Transverse colon (tissue), 4 donors: Measurements from ENCODE around the gene CIC. TPM values are rescaled to one million over a fixed set of nuclear protein-coding genes. Genes with fewer than 3 reads are reported as not detected.
"Not testable (repeated sequence)": the region's sequence is repeated elsewhere in the genome, so short reads cannot be mapped to it uniquely, and the experiment has no call there.

Experiments
- DNase-seq: peaks from one replicate; pipeline ENCODE4 v3.0.0-alpha.2; 2019
- H3K27ac ChIP-seq, 4 donors: fragments of 200-600 bp; sonication (generic); 2 replicates each; pipeline ENCODE4 v1.5.1; 2016 to 2018; ENCODE audit warnings: inconsistent platforms in 4 of 4
- H3K27me3 ChIP-seq: fragments of 200-600 bp; sonication (generic); 2 replicates; pipeline ENCODE4 v1.5.1; 2017; ENCODE audit warnings: inconsistent platforms
- H3K36me3 ChIP-seq, 4 donors: fragments of 200-600 bp; sonication (generic); 2 replicates each; pipeline ENCODE4 v1.5.1; 2017 to 2019; ENCODE audit warnings: inconsistent platforms in 4 of 4
- H3K4me1 ChIP-seq, 4 donors: fragments of 200-600 bp; sonication (generic); 2 replicates each; pipeline ENCODE4 v1.5.1; 2017 to 2020; ENCODE audit warnings: inconsistent platforms in 4 of 4
- H3K4me3 ChIP-seq, 4 donors: fragments of 200-600 bp; sonication (generic); 1 replicate in 1 of 4; 2 replicates in 3 of 4; pipeline versions ENCODE4 v1.5.1 to v1.6.1; 2017 to 2019; ENCODE audit warnings: inconsistent platforms in 4 of 4
- H3K9me3 ChIP-seq, 2 donors: fragments of 200-600 bp; sonication (generic); 2 replicates each; pipeline ENCODE4 v1.5.1; 2017 to 2019; ENCODE audit warnings: inconsistent platforms in 2 of 2
- CTCF ChIP-seq, 5 experiments: fragments of 200-600 bp in 3 of 5; fragments of 450-650 bp in 2 of 5; sonication (generic) in 3 of 5; IDR thresholded peaks; 1 replicate in 2 of 5; 2 replicates in 3 of 5; pipeline ENCODE4 v1.5.1; 2016 to 2017; ENCODE audit warnings: antibody characterized with exemption in 5 of 5, inconsistent platforms in 3 of 5, mild to moderate bottlenecking in 2 of 5, moderate library complexity in 1 of 5
- EP300 ChIP-seq: sonication (generic); formaldehyde crosslinking; IDR thresholded peaks from one replicate; pipeline ENCODE4 v1.6.1; 2017; ENCODE audit warnings: antibody characterized with exemption, low read depth
- POLR2A ChIP-seq: fragments of 450-650 bp; IDR thresholded peaks from one replicate; pipeline ENCODE4 v1.6.1; 2016; ENCODE audit warnings: antibody characterized with exemption, mild to moderate bottlenecking, moderate library complexity
- POLR2AphosphoS5 ChIP-seq, 3 donors: sonication (generic); formaldehyde crosslinking; IDR thresholded peaks; one replicate each; pipeline ENCODE4 v1.6.1; 2016; ENCODE audit warnings: antibody characterized with exemption in 3 of 3
- WGBS, 2 donors: methylation state at CpG; one replicate each; pipeline ENCODE4 v1.1.5; 2018; ENCODE audit warnings: low coverage in 1 of 2; 5-methylcytosine and 5-hydroxymethylcytosine counted together
- in situ Hi-C, 4 donors: fragments of 200-750 bp; cut with MboI; loops; one replicate each; pipeline versions ENCODE4 v1.15.0 to v1.15.1; 2017; ENCODE audit warnings: low sequenced_read_pairs in 3 of 4, low pct_ligation_motif_present in 1 of 4, low pct_unique_long_range_greater_than_20kb in 1 of 4
- intact Hi-C: fragments of 100-400 bp; cut with DNase I; formaldehyde crosslinking; loops from one replicate; pipeline ENCODE4 v1.15.1; 2023; ENCODE audit warnings: low total_unique reads
- total RNA-seq, 4 donors: library from RNA; depleted of rRNA; stranded (reverse); fragments of >200 nt; gene quantifications; one replicate each; pipeline ENCODE4 v1.1.0, GENCODE V29; 2016

The CIC gene
- total RNA-seq, 4 donors from 2014 or later, result 35.1 to 96.5 (median 43.6) TPM

GRCh38 chr19:42266928-42267603 lies 2.0 kb upstream of the CIC start:
- H3K9me3 ChIP-seq, H3K4me3 ChIP-seq, in situ Hi-C loops, H3K36me3 ChIP-seq, intact Hi-C loops, DNase-seq, H3K27me3 ChIP-seq: not testable (repeated sequence)
- 88 to 91% methylated on average over 23 to 25 of the region's 25 CpGs for WGBS, 2 donors
- Histone ChIP-seq H3K4me1 (peaks cover 21 to 30% (median 23%) of the 10 kb centered on the region in 4 donors), H3K27ac (peak overlapping the region in 2 of 4 donors; percentile 95 to 99)

- no peaks in the 10 kb centered on the region for H3K36me3 ChIP-seq
- intact Hi-C loops, result no loop called here
- no peaks in the 10 kb centered on the region for H3K9me3 ChIP-seq
- in situ Hi-C loops, result no loop called here
- H3K4me3 ChIP-seq, result peak overlapping the region; percentile 26 to 78 (median 43)
- DNase-seq, result peak; percentile 22
- TF ChIP-seq POLR2AphosphoS5 (IDR thresholded peaks at IDR 0.05) (no peak), POLR2A (no peak), EP300 (no peak), CTCF (IDR thresholded peaks at IDR 0.05) (no peak)
- no peaks in the 10 kb centered on the region for H3K27me3 ChIP-seq
- H3K4me1 ChIP-seq, result peaks cover 21 to 30% (median 23%) of the 10 kb centered on the region in 4 donors
- WGBS, 2 donors, result 11% methylated on average over 13 of the region's 13 CpGs; no CpG with 5 or more reads in 1 of the 2 donors
- peak overlapping the region; percentile 95 to 99 (median 98) for H3K27ac ChIP-seq
These were observed 1.4 kb upstream of the CIC start for GRCh38 chr19:42267644-42268141.

GRCh38 chr19:42268142-42268703 lies 829 bp upstream of the CIC start:
- in situ Hi-C loops, result no loop called here
- Histone ChIP-seq H3K4me1 (peaks cover 21 to 30% (median 23%) of the 10 kb centered on the region in 4 donors), H3K4me3 (peak overlapping the region; percentile 59 to 83 (median 80)), H3K27me3 (no peaks in the 10 kb centered on the region), H3K36me3 (no peaks in the 10 kb centered on the region), H3K9me3 (no peaks in the 10 kb centered on the region), H3K27ac (peak overlapping the region; percentile 95 to 99 (median 98))
- DNase-seq, result peak; percentile 99
- peak in 3 of 5 experiments; percentile 7 to 33 (median 25) for TF ChIP-seq CTCF (IDR thresholded peaks at IDR 0.05)
- TF ChIP-seq POLR2A, result peak; percentile 77
- peak; percentile 77 to 95 (median 86) for TF ChIP-seq POLR2AphosphoS5 (IDR thresholded peaks at IDR 0.05)
- TF ChIP-seq EP300, result peak; percentile 81
- 1% methylated on average over 40 of the region's 46 CpGs; no CpG with 5 or more reads in 1 of the 2 donors for WGBS, 2 donors
- intact Hi-C loops, result no loop called here

- DNase-seq, result no peak
- in situ Hi-C loops (no loop called here), intact Hi-C loops (no loop called here)
These were observed 660 bp downstream of the CIC start for GRCh38 chr19:42269478-42270345.

More at GRCh38 chr19:42269478-42270345, 660 bp downstream of the CIC start:
- Histone ChIP-seq H3K4me3 (peak overlapping the region; percentile 54 to 77 (median 60)), H3K27ac (peak overlapping the region; percentile 91 to 95 (median 94)), H3K36me3 (peaks cover 0 to 12% (median 0%) of the 10 kb centered on the region in 4 donors), H3K27me3 (no peaks in the 10 kb centered on the region), H3K9me3 (no peaks in the 10 kb centered on the region), H3K4me1 (peaks cover 21 to 32% (median 23%) of the 10 kb centered on the region in 4 donors)
- WGBS, 2 donors, result 10 to 34% methylated on average over 2 to 10 of the region's 10 CpGs
- TF ChIP-seq POLR2AphosphoS5 (IDR thresholded peaks at IDR 0.05), result no peak
- no peak for TF ChIP-seq CTCF (IDR thresholded peaks at IDR 0.05)
- no peak for TF ChIP-seq EP300
- TF ChIP-seq POLR2A, result no peak
